Activated CD8-positive, alpha-beta memory T cell treated with anti-CD3 and anti-CD28 coated beads, Interleukin-2, amount 50 U/mL, for 1 hour (primary cell): ENCODE measurements around the gene OR2A14.
"Not testable (repeated sequence)": the region's sequence is repeated elsewhere in the genome, so short reads cannot be mapped to it uniquely, and the experiment has no call there.

Experiments used
- DNase-seq: peaks from one replicate; pipeline ENCODE4 v3.0.0-alpha.2; 2020; ENCODE audit errors: extremely low read depth

The OR2A14 gene

GRCh38 chr7:144122876-144123275 lies at the start of gene OR2A14:
Gene OR2A14 (plus strand): TSS chr7:144123176. CDS start chr7:144129113, 5,937 bp downstream.
- no peak for DNase-seq

GRCh38 chr7:144074374-144074773 lies 48.6 kb upstream of the OR2A14 start:
- no peak for DNase-seq

GRCh38 chr7:144085978-144086377 lies 37.0 kb upstream of the OR2A14 start, which contains the start of gene OR2A12:
Gene OR2A12 (plus strand): TSS chr7:144086278. CDS start chr7:144095108, 8,830 bp downstream.
- DNase-seq, result no peak

GRCh38 chr7:144086730-144087129 lies 36.2 kb upstream of the OR2A14 start:
- DNase-seq, result no peak

- DNase-seq, result no peak
Observed at GRCh38 chr7:144087230-144087629, 35.7 kb upstream of the OR2A14 start.

GRCh38 chr7:144090667-144091066 lies 32.3 kb upstream of the OR2A14 start:
- DNase-seq, result no peak

GRCh38 chr7:144098776-144099175 lies 24.2 kb upstream of the OR2A14 start:
- DNase-seq, result no peak

- no peak for DNase-seq
Observed at GRCh38 chr7:144100607-144101006, 22.4 kb upstream of the OR2A14 start.

GRCh38 chr7:144102041-144102440 lies 20.9 kb upstream of the OR2A14 start:
- no peak for DNase-seq

GRCh38 chr7:144105211-144105610 lies 17.8 kb upstream of the OR2A14 start:
- DNase-seq, result no peak

- DNase-seq, result no peak
Observed at GRCh38 chr7:144109283-144109682, 13.7 kb upstream of the OR2A14 start, which contains the start of gene OR2A2. Gene OR2A2 (plus strand): TSS chr7:144109583. CDS start chr7:144109583, 0 bp downstream.

- DNase-seq, result no peak
Observed at GRCh38 chr7:144110272-144110671, 12.7 kb upstream of the OR2A14 start.

- DNase-seq, result no peak
Observed at GRCh38 chr7:144113651-144114050, 9.3 kb upstream of the OR2A14 start.

GRCh38 chr7:144118341-144118740 lies 4.6 kb upstream of the OR2A14 start:
- no peak for DNase-seq

- peak; percentile 51 for DNase-seq
Observed at GRCh38 chr7:144127714-144128334, 4.8 kb downstream of the OR2A14 start.

GRCh38 chr7:144129601-144130000 lies 6.6 kb downstream of the OR2A14 start:
- DNase-seq, result not testable (repeated sequence)

- DNase-seq, result no peak
Observed at GRCh38 chr7:144130730-144131129, 7.8 kb downstream of the OR2A14 start.

- no peak for DNase-seq
Observed at GRCh38 chr7:144132262-144132661, 9.3 kb downstream of the OR2A14 start.

GRCh38 chr7:144133307-144133706 lies 10.3 kb downstream of the OR2A14 start:
- DNase-seq, result no peak

- no peak for DNase-seq
Observed at GRCh38 chr7:144134116-144134515, 11.1 kb downstream of the OR2A14 start.

- DNase-seq, result no peak
Observed at GRCh38 chr7:144137501-144137900, 14.5 kb downstream of the OR2A14 start.

GRCh38 chr7:144142187-144142586 lies 19.2 kb downstream of the OR2A14 start:
- no peak for DNase-seq

- DNase-seq, result no peak
Observed at GRCh38 chr7:144144426-144144825, 21.4 kb downstream of the OR2A14 start.
